HG02623 (cell line): ENCODE results near the gene MNAT1.

Experiments
- ATAC-seq: cut with Tn5 transposase; IDR thresholded peaks from one replicate; pipeline ENCODE4 v1.9.1; 2021; ENCODE audit warnings: moderate library complexity; ENCODE audit not compliant: unreplicated experiment

Gene MNAT1

GRCh38 chr14:60956632-60957031, 222.1 kb downstream of the MNAT1 start:
- no peak for ATAC-seq

GRCh38 chr14:60958146-60958545, 223.6 kb downstream of the MNAT1 start:
- ATAC-seq = no peak

GRCh38 chr14:60963761-60964160, 229.2 kb downstream of the MNAT1 start:
- no peak for ATAC-seq

GRCh38 chr14:60964904-60965303, 230.3 kb downstream of the MNAT1 start:
- no peak for ATAC-seq

GRCh38 chr14:60965402-60965801, 230.8 kb downstream of the MNAT1 start:
- no peak for ATAC-seq

GRCh38 chr14:60968099-60968498, 233.5 kb downstream of the MNAT1 start:
- ATAC-seq = no peak

- ATAC-seq = no peak
These were observed 234.1 kb downstream of the MNAT1 start for GRCh38 chr14:60968671-60969070.

- no peak for ATAC-seq
These were observed 235.6 kb downstream of the MNAT1 start for GRCh38 chr14:60970146-60970545.

- no peak for ATAC-seq
These were observed 236.7 kb downstream of the MNAT1 start for GRCh38 chr14:60971271-60971670.

- no peak for ATAC-seq
These were observed 237.7 kb downstream of the MNAT1 start for GRCh38 chr14:60972295-60972694.

GRCh38 chr14:60973070-60973469, 238.5 kb downstream of the MNAT1 start:
- ATAC-seq = no peak

- no peak for ATAC-seq
These were observed 239.6 kb downstream of the MNAT1 start for GRCh38 chr14:60974090-60974651.

- ATAC-seq = no peak
These were observed 241.0 kb downstream of the MNAT1 start for GRCh38 chr14:60975551-60975950.

GRCh38 chr14:60977847-60978246, 243.3 kb downstream of the MNAT1 start:
- no peak for ATAC-seq

- peak; percentile 88 for ATAC-seq
These were observed 246.5 kb downstream of the MNAT1 start, which contains the start of the genes SLC38A6 and TRMT5 for GRCh38 chr14:60980811-60981632. Gene SLC38A6 (plus strand): TSS chr14:60981245. CDS start chr14:60981278, 33 bp downstream. Gene TRMT5 (minus strand): TSS chr14:60981079. CDS start chr14:60980973, 106 bp downstream.

- ATAC-seq = no peak
These were observed 247.3 kb downstream of the MNAT1 start for GRCh38 chr14:60981633-60982455.

- no peak for ATAC-seq
These were observed 249.6 kb downstream of the MNAT1 start for GRCh38 chr14:60984196-60984595.

- ATAC-seq = no peak
These were observed 251.9 kb downstream of the MNAT1 start for GRCh38 chr14:60986500-60986899.

GRCh38 chr14:60989599-60989998, 255.0 kb downstream of the MNAT1 start:
- ATAC-seq = no peak

- no peak for ATAC-seq
These were observed 264.1 kb downstream of the MNAT1 start for GRCh38 chr14:60998617-60999016.

GRCh38 chr14:60999536-60999935, 265.0 kb downstream of the MNAT1 start:
- no peak for ATAC-seq
